ENCODE data around the gene MTF1.

DNA sequence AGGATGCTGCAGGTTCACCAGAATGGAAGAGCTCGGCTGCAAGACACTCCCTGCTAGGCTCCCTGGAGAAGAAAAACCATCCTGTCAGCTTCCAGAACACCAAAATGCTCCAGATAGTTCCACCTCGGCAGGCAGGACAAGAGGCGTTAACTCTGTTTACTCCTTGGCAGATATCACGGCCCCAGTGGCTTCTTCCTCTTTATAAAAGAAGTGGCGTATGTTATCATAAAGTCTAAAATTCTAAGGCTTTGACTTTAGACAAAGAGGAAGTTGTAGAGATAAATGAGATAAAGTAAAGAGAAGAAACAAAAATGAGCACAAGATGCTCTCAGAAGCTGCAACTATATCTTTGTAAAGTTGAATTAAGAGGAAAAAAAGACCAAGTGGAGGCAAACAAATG is 24.3 kb upstream of the MTF1 start:
- TF ChIP-seq, protein P1, sequence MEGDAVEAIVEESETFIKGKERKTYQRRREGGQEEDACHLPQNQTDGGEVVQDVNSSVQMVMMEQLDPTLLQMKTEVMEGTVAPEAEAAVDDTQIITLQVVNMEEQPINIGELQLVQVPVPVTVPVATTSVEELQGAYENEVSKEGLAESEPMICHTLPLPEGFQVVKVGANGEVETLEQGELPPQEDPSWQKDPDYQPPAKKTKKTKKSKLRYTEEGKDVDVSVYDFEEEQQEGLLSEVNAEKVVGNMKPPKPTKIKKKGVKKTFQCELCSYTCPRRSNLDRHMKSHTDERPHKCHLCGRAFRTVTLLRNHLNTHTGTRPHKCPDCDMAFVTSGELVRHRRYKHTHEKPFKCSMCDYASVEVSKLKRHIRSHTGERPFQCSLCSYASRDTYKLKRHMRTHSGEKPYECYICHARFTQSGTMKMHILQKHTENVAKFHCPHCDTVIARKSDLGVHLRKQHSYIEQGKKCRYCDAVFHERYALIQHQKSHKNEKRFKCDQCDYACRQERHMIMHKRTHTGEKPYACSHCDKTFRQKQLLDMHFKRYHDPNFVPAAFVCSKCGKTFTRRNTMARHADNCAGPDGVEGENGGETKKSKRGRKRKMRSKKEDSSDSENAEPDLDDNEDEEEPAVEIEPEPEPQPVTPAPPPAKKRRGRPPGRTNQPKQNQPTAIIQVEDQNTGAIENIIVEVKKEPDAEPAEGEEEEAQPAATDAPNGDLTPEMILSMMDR (conservative IDR thresholded peaks at IDR 0.05 in 1 of 2, IDR thresholded peaks at IDR 0.05 in 1 of 2; ENCODE audit: extremely low read depth in 1 of 2, insufficient read depth in 1 of 2, low read depth in 1 of 2, low read length in 2 of 2) = no peak
- TF ChIP-seq EZH2 (IDR thresholded peaks at IDR 0.05; ENCODE audit: borderline replicate concordance, low read length) = no peak

All from mammary epithelial cell (primary cell).